ENCODE measurements around the gene HS6ST1.

DNA sequence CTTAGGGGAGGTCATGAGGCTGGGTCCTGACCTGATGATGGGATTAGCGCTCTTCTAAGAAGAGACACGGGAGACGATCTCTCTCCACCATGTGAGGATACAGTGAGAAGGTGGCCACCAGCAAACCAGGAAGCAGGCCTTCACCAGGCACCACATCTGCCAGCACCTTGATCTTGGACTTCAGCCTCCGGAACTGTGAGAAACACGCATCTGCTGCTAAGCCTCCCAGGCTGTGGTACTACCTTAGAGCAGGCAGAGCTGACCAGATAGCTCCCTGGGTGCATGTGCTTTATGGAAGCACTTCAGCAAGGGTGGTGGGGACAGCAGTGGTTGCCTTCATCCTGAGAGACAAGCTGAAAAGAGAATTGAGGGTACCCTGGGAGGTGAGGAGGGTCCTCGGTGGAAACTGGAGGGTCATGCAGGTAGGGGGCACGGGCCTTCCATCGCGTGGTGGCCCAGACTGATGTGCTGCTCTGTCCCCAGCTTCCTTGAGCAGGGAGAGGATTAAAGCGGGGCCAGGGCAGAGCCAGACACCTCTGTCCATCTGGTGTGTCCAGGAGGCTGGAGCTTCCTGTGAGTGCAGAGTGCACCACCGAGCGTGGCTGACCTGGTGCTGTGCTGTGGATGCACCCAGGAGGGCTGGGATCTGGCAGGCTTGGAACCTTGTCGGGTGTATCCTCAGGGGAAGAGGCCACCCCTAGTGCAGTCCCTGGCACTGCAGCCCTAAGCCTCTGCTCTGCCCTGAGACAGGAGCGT, 42.9 kb upstream of the HS6ST1 start:
- TF ChIP-seq CTCF (IDR thresholded peaks at IDR 0.05) (no peak), POLR2A (IDR thresholded peaks at IDR 0.05) (no peak)

All from testis (tissue), 2 donors.